ENCODE results near the gene CCDC91.

Gene CCDC91

DNA sequence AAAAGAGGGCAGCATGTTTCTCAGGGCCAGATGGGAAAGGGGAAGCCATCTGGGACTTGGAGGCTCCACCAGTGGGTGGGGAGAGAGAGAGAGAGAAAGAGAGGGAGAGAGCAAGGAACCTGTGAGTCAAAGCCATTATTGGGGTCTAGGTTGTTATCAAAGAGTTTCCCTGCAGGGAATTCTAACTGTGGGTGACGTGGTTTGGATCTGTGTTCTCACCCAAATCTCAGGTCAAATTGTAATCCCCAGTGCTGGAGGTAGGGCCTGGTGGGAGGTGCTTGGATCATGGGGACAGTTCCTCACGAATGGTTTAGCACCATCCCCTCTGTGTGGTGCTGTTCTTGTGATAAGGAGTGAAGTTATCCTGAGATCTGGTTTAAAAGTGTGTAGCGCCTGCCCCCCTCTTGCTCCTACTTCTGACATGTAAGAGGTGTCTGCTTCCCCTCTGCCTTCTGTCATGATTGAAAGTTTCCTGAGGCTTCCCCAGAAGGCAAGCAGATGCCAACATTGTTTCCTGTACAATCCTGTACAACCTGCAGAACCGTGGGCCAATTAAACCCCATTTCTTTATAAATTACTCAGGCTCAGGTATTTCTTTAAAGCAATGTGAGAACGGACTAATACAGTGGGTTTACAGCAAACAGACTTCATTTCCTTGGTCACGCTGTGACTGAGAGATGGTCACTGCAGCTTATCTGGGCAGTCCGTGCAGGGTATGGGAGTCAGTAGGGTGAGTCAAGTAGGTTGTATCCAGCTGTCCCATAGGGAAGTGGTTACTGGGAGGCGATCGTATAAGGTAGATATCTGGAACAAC lies 52.4 kb downstream of the CCDC91 start:
- TF ChIP-seq, protein P1, sequence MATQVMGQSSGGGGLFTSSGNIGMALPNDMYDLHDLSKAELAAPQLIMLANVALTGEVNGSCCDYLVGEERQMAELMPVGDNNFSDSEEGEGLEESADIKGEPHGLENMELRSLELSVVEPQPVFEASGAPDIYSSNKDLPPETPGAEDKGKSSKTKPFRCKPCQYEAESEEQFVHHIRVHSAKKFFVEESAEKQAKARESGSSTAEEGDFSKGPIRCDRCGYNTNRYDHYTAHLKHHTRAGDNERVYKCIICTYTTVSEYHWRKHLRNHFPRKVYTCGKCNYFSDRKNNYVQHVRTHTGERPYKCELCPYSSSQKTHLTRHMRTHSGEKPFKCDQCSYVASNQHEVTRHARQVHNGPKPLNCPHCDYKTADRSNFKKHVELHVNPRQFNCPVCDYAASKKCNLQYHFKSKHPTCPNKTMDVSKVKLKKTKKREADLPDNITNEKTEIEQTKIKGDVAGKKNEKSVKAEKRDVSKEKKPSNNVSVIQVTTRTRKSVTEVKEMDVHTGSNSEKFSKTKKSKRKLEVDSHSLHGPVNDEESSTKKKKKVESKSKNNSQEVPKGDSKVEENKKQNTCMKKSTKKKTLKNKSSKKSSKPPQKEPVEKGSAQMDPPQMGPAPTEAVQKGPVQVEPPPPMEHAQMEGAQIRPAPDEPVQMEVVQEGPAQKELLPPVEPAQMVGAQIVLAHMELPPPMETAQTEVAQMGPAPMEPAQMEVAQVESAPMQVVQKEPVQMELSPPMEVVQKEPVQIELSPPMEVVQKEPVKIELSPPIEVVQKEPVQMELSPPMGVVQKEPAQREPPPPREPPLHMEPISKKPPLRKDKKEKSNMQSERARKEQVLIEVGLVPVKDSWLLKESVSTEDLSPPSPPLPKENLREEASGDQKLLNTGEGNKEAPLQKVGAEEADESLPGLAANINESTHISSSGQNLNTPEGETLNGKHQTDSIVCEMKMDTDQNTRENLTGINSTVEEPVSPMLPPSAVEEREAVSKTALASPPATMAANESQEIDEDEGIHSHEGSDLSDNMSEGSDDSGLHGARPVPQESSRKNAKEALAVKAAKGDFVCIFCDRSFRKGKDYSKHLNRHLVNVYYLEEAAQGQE (IDR thresholded peaks at IDR 0.05; ENCODE audit: insufficient read depth in 1 of 2, low read depth in 2 of 2, low read length in 2 of 2): no peak
- no peak for TF ChIP-seq POLR2AphosphoS5 (IDR thresholded peaks at IDR 0.05; ENCODE audit: low read depth, low read length)
- TF ChIP-seq SIN3A (IDR thresholded peaks at IDR 0.05; ENCODE audit: borderline replicate concordance, insufficient read depth, low read length): no peak
- TF ChIP-seq FOXP2 (optimal IDR thresholded peaks at IDR 0.05; ENCODE audit: borderline replicate concordance, extremely low read depth, extremely low read length, insufficient read depth): no peak

DNA sequence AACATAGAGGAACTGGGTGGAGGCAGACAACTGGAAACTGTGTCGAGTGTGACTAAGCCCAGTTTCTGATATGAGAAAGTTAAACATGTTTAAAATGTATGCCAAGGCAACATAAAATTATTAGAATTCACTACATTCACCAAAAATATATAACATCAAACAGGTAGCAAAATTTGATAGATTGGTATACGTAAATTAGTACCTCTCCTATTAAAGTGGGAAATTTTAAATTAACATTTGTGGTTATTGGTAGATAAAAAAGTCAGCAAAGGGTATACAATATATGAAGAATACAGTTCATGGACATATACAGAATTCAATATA lies 53.0 kb downstream of the CCDC91 start:
- TF ChIP-seq FOXP2 (optimal IDR thresholded peaks at IDR 0.05; ENCODE audit: borderline replicate concordance, extremely low read depth, extremely low read length, insufficient read depth): no peak

DNA sequence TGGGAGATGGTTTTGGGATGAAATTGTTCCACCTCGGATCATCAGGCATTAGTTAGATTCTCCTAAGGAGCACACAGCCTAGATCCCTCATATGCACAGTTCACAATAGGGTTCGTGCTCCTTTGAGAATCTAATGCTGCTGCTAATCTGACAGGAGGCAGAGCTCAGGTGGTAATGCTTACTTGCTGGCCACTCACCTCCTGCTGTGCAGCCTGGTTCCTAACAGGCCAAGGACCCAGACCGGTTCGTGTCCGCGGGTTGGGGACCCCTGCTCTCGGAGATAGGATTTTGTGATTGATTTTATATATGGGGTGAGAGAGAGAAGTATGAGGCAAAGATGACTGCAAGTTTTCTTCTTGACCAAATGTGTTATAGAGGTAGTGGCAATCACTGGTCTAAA lies 57.5 kb downstream of the CCDC91 start:
- no peak for TF ChIP-seq POLR2AphosphoS5 (IDR thresholded peaks at IDR 0.05; ENCODE audit: low read depth, low read length)
- TF ChIP-seq, protein P1 (IDR thresholded peaks at IDR 0.05; ENCODE audit: insufficient read depth in 1 of 2, low read depth in 2 of 2, low read length in 2 of 2): no peak
- TF ChIP-seq FOXP2 (optimal IDR thresholded peaks at IDR 0.05; ENCODE audit: borderline replicate concordance, extremely low read depth, extremely low read length, insufficient read depth): no peak
- TF ChIP-seq TAF1 (IDR thresholded peaks at IDR 0.05; ENCODE audit: borderline replicate concordance, insufficient read depth, low read length): no peak
- no peak for TF ChIP-seq SIN3A (IDR thresholded peaks at IDR 0.05; ENCODE audit: borderline replicate concordance, insufficient read depth, low read length)

DNA sequence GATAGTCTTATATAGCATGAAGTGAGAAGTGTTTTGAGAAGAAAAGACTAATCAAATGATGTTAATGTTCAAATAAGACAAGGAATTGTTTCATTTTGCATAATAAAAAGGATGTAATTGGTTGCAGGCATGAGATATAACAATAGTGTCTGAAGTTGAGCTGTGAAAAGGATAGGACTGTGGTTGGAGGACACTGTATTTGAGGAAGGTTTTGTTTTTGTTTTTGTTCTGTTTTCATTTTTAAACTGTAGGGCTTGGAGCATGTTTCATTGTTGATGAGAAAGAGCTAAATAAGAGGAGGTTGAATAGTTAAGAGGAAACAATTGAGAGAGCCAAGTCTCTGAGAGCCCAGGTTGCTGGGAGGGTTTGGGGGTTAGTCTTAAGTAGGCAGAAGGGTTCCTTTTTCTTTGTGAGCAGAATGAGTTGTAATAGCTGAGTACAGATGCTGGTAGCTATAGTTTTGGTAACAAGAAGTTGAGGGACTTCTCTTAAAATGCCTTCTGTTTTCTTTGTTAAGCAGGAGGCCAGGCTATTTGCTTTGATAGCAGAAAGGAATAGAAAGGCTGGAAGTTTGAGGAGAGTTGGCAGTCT lies 58.4 kb downstream of the CCDC91 start:
- TF ChIP-seq SIN3A (IDR thresholded peaks at IDR 0.05; ENCODE audit: borderline replicate concordance, insufficient read depth, low read length) (no peak), FOXP2 (optimal IDR thresholded peaks at IDR 0.05; ENCODE audit: borderline replicate concordance, extremely low read depth, extremely low read length, insufficient read depth) (no peak), POLR2AphosphoS5 (IDR thresholded peaks at IDR 0.05; ENCODE audit: low read depth, low read length) (no peak), TAF1 (IDR thresholded peaks at IDR 0.05; ENCODE audit: borderline replicate concordance, insufficient read depth, low read length) (no peak)
- TF ChIP-seq, protein P1 (IDR thresholded peaks at IDR 0.05; ENCODE audit: insufficient read depth in 1 of 2, low read depth in 2 of 2, low read length in 2 of 2): no peak

DNA sequence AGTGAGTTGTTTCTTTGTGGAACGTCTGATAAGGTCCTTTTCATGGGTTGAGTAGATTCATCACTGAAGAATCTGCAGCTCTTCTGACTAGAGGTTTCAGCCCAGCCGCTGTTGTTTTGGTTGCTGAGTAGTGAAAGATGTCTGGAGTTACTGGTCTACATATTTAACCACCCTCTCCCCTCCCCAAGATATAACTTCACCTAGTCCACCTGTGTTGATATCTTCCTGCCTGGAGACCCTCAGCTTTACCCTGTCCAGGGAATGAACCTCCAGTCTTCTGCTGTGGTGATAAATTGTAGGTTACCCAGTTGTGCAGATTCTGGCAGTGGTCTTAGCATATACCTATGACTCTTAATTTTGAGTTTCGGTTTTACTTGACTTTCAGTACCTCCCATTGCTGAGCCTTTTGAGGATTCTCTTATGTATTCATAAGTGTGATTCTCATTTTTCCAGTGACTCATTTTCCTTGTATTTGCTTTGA lies 62.9 kb downstream of the CCDC91 start:
- TF ChIP-seq TAF1 (IDR thresholded peaks at IDR 0.05; ENCODE audit: borderline replicate concordance, insufficient read depth, low read length): no peak
- no peak for TF ChIP-seq FOXP2 (optimal IDR thresholded peaks at IDR 0.05; ENCODE audit: borderline replicate concordance, extremely low read depth, extremely low read length, insufficient read depth)
- no peak for TF ChIP-seq POLR2AphosphoS5 (IDR thresholded peaks at IDR 0.05; ENCODE audit: low read depth, low read length)
- TF ChIP-seq, protein P1 (IDR thresholded peaks at IDR 0.05; ENCODE audit: insufficient read depth in 1 of 2, low read depth in 2 of 2, low read length in 2 of 2): no peak
- TF ChIP-seq SIN3A (IDR thresholded peaks at IDR 0.05; ENCODE audit: borderline replicate concordance, insufficient read depth, low read length): no peak

Measured in PFSK-1 (cell line).